Natural killer cell (primary cell): ENCODE data around the gene E2F6. TPM values are rescaled to one million over a fixed set of nuclear protein-coding genes. Genes with fewer than 3 reads are reported as not detected.

ENCODE experiments used
- ATAC-seq, 3 donors: fragments of 150-1000 bp in 2 of 3; fragments of 200-7000 bp in 1 of 3; cut with Tn5 transposase; 1 replicate in 1 of 3; 2 replicates in 2 of 3; pipeline ENCODE4 v1.10.0; 2021; ENCODE audit warnings: mild to moderate bottlenecking in 2 of 3, moderate library complexity in 2 of 3
- DNase-seq, 2 donors: peaks; one replicate each; pipeline versions ENCODE4 v3.0.0 to v3.0.0-alpha.2; 2013 to 2021; ENCODE audit warnings: mixed read lengths in 1 of 2
- H3K27ac ChIP-seq: one replicate; pipeline ENCODE4 v1.5.1; 2013; ENCODE audit warnings: mild to moderate bottlenecking, low read length
- H3K27me3 ChIP-seq: one replicate; pipeline ENCODE4 v1.6.1; 2013; ENCODE audit warnings: low read length; ENCODE audit not compliant: control insufficient read depth, insufficient read depth
- H3K36me3 ChIP-seq: one replicate; pipeline ENCODE4 v1.6.1; 2013; ENCODE audit warnings: low read length; ENCODE audit not compliant: control insufficient read depth, insufficient read depth
- H3K4me1 ChIP-seq: one replicate; pipeline ENCODE4 v1.6.1; 2013; ENCODE audit warnings: low read length; ENCODE audit not compliant: control insufficient read depth, insufficient read depth
- H3K4me3 ChIP-seq: one replicate; pipeline ENCODE4 v1.5.1; 2013; ENCODE audit warnings: low read length
- H3K9me3 ChIP-seq: one replicate; pipeline ENCODE4 v1.6.1; 2013; ENCODE audit warnings: low read length; ENCODE audit not compliant: control insufficient read depth, insufficient read depth
- H3K27ac Mint-ChIP-seq, 2 donors: one replicate each; pipeline ENCODE4 v1.8.0; 2022; ENCODE audit warnings: mild to moderate bottlenecking in 2 of 2, mixed read lengths in 2 of 2, moderate library complexity in 1 of 2
- H3K27me3 Mint-ChIP-seq, 2 donors: one replicate each; pipeline ENCODE4 v1.8.0; 2022; ENCODE audit warnings: low read depth in 2 of 2, mixed read lengths in 2 of 2
- H3K36me3 Mint-ChIP-seq: one replicate; pipeline ENCODE4 v1.8.0; 2022; ENCODE audit warnings: mixed read lengths
- H3K4me1 Mint-ChIP-seq, 2 donors: one replicate each; pipeline ENCODE4 v1.8.0; 2022; ENCODE audit warnings: mixed read lengths in 2 of 2
- H3K4me3 Mint-ChIP-seq: one replicate; pipeline ENCODE4 v1.8.0; 2022; ENCODE audit warnings: mild to moderate bottlenecking, moderate library complexity, mixed read lengths
- H3K9me3 Mint-ChIP-seq, 2 donors: one replicate each; pipeline ENCODE4 v1.8.0; 2022; ENCODE audit warnings: mixed read lengths in 2 of 2
- WGBS: methylation state at CpG from one replicate; pipeline ENCODE4 v1.1.7; 2013; ENCODE audit warnings: missing lambda C conversion rate; ENCODE audit not compliant: insufficient coverage; 5-methylcytosine and 5-hydroxymethylcytosine counted together
- intact Hi-C: fragments of 100-400 bp; cut with micrococcal nuclease; formaldehyde crosslinking; loops from one replicate; pipeline ENCODE4 v1.14.2; 2022
- total RNA-seq, 4 donors: library from RNA; stranded (reverse); fragments of 120-200 nt in 1 of 4; gene quantifications; one replicate each; pipeline versions ENCODE4 v1.2.3 to v1.2.4, GENCODE V29; 2013 to 2022
- TF ChIP-seq, protein P1 (sequence below): fragments of 200-600 bp; IDR thresholded peaks from one replicate; pipeline ENCODE4 v1.8.0; 2022; ENCODE audit warnings: antibody characterized with exemption

E2F6 gene
- total RNA-seq, 3 donors from 2014 or later (not counting 1 experiment from before 2014, with no cell fraction given): 4.6 to 9.6 (median 8.3) TPM

DNA sequence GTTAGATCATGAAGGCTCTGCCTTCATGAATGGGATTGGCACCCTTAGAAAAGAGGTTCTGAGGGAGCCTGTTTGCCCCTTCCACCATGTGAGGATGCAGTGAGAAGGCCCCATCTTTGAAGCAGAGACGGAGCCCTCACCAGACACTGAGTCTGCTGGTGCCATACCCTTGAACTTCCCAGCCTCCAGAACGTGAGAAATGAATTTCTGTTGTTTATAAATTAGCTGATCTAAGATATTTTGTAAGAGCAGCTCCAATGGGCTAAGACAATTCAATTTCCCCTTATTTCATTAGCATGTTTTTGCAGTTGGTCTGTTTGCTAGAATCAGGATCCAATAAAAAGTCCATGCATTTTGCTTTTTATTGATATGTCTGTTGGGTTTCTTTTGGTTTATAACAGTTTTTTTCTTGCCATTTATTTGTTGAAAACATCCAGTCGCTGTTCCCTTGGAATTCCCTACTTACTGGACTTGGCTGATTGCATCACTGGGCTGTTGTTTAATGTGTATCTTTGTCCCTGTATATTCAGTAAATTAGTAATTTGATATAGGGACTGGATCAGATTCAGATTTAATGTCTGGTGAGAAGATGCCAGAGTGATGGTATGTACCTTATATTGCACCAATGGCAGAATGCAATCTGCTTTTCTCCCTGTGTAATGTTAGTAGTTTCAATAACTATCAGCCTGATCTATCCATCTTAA, 43.8 kb upstream of the E2F6 start:
- no peak overlapping the region for H3K27ac Mint-ChIP-seq
- DNase-seq (no peak), ATAC-seq (no peak)
- H3K27me3 Mint-ChIP-seq: peaks cover 6% of the 10 kb centered on the region in 2 donors
- H3K4me3 Mint-ChIP-seq: no peak overlapping the region
- H3K36me3 ChIP-seq: no peaks in the 10 kb centered on the region
- H3K9me3 ChIP-seq: no peaks in the 10 kb centered on the region
- H3K4me3 ChIP-seq: no peak overlapping the region
- no peaks in the 10 kb centered on the region for H3K36me3 Mint-ChIP-seq
- H3K9me3 Mint-ChIP-seq: no peaks in the 10 kb centered on the region
- H3K27ac ChIP-seq: no peak overlapping the region
- TF ChIP-seq, protein P1, sequence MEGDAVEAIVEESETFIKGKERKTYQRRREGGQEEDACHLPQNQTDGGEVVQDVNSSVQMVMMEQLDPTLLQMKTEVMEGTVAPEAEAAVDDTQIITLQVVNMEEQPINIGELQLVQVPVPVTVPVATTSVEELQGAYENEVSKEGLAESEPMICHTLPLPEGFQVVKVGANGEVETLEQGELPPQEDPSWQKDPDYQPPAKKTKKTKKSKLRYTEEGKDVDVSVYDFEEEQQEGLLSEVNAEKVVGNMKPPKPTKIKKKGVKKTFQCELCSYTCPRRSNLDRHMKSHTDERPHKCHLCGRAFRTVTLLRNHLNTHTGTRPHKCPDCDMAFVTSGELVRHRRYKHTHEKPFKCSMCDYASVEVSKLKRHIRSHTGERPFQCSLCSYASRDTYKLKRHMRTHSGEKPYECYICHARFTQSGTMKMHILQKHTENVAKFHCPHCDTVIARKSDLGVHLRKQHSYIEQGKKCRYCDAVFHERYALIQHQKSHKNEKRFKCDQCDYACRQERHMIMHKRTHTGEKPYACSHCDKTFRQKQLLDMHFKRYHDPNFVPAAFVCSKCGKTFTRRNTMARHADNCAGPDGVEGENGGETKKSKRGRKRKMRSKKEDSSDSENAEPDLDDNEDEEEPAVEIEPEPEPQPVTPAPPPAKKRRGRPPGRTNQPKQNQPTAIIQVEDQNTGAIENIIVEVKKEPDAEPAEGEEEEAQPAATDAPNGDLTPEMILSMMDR: no peak
- no peaks in the 10 kb centered on the region for H3K4me1 ChIP-seq
- intact Hi-C loops: no loop called here
- no peaks in the 10 kb centered on the region for H3K4me1 Mint-ChIP-seq
- H3K27me3 ChIP-seq: no peaks in the 10 kb centered on the region
- 94% methylated on average over 2 of the region's 3 CpGs for WGBS

DNA sequence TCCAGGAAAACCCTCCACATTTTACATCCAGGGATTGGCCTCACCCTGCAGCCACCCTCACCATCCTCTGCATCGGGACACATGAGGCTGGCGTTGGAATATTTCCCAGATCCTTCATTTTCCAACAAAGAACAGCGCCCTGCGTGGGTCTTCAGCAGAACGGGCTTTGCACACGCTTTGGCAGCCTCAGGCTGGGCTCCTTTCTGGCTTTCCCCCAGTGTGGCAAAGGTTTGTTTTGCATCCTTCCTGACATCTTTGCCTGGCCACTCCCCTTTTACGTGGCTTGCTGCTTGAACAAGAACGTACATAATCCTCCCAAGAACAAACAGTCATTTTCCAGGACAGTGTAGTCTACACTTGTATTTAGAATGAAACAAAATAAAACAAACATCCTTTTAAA, 42.3 kb upstream of the E2F6 start:
- Mint-ChIP-seq H3K27me3 (peaks cover 0 to 6% of the 10 kb centered on the region in 2 donors), H3K4me1 (no peaks in the 10 kb centered on the region), H3K9me3 (no peaks in the 10 kb centered on the region), H3K27ac (no peak overlapping the region), H3K4me3 (no peak overlapping the region), H3K36me3 (no peaks in the 10 kb centered on the region)
- Histone ChIP-seq H3K27me3 (no peaks in the 10 kb centered on the region), H3K9me3 (no peaks in the 10 kb centered on the region), H3K4me1 (no peaks in the 10 kb centered on the region), H3K27ac (no peak overlapping the region), H3K4me3 (no peak overlapping the region), H3K36me3 (no peaks in the 10 kb centered on the region)
- WGBS: 87% methylated on average over 8 of the region's 8 CpGs
- intact Hi-C loops: no loop called here
- ATAC-seq (no peak), DNase-seq (no peak)
- TF ChIP-seq, protein P1: no peak

DNA sequence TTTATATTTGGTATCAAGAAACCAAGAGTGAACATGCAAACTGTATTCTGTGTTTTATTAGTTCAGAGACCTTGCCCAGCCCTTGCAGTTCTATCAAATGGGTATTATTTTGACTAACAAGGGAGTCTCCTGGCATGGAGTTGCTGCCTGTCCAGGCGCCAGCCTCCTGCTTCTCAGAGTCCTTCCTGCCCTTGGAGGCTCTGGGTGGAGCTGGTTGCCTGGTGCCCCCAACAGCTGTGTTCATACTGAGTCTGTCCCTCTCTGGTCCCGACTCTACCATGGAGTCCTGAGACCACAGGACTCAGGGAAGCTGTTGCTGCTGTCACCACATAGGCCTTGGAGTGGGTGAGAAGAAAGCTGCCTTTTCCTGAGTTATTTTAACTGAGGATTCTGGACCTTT, 41.6 kb upstream of the E2F6 start:
- intact Hi-C loops: no loop called here
- H3K27ac Mint-ChIP-seq: no peak overlapping the region
- ATAC-seq: no peak
- Histone ChIP-seq H3K4me3 (no peak overlapping the region), H3K9me3 (no peaks in the 10 kb centered on the region), H3K27me3 (no peaks in the 10 kb centered on the region), H3K36me3 (no peaks in the 10 kb centered on the region), H3K4me1 (no peaks in the 10 kb centered on the region), H3K27ac (no peak overlapping the region)
- H3K9me3 Mint-ChIP-seq: no peaks in the 10 kb centered on the region
- H3K36me3 Mint-ChIP-seq: no peaks in the 10 kb centered on the region
- no peak overlapping the region for H3K4me3 Mint-ChIP-seq
- TF ChIP-seq, protein P1: no peak
- no peaks in the 10 kb centered on the region for H3K4me1 Mint-ChIP-seq
- H3K27me3 Mint-ChIP-seq: peaks cover 0 to 4% of the 10 kb centered on the region in 2 donors
- 83% methylated on average over 2 of the region's 2 CpGs for WGBS
- no peak for DNase-seq

DNA sequence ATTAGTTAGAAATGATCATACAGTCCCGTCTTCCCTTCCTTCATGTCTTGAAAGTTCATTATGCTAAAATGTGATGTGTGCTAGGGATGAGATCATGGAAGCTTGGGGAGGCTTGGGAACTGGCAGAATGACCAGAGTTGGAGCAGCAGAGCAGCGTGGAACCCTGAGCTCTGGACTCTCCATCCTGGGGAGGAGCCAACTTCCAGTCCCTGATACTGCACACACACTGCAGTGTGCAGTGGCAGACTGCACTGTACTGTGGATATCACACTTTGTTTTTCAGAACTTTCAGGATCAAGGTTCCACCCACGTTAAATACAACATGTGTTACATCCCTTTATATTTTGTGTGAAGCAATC, 40.6 kb upstream of the E2F6 start:
- no peaks in the 10 kb centered on the region for H3K36me3 ChIP-seq
- H3K27me3 ChIP-seq: no peaks in the 10 kb centered on the region
- H3K4me1 Mint-ChIP-seq: no peaks in the 10 kb centered on the region
- intact Hi-C loops: no loop called here
- no peak overlapping the region for H3K27ac Mint-ChIP-seq
- H3K27me3 Mint-ChIP-seq: peaks cover 0 to 4% of the 10 kb centered on the region in 2 donors
- DNase-seq (no peak), ATAC-seq (no peak)
- no peaks in the 10 kb centered on the region for H3K9me3 ChIP-seq
- H3K36me3 Mint-ChIP-seq: no peaks in the 10 kb centered on the region
- no peaks in the 10 kb centered on the region for H3K9me3 Mint-ChIP-seq
- WGBS: 0% methylated on average over 1 of the region's 3 CpGs
- no peak overlapping the region for H3K27ac ChIP-seq
- no peaks in the 10 kb centered on the region for H3K4me1 ChIP-seq
- no peak overlapping the region for H3K4me3 Mint-ChIP-seq
- H3K4me3 ChIP-seq: no peak overlapping the region
- TF ChIP-seq, protein P1: no peak
